Measurements from ENCODE around the gene SLC9A3.
A peak's percentile ranks its signal among the peaks of the same experiment; 100 is the strongest.

The SLC9A3 gene

GRCh38 chr5:478982-479535 lies 45.2 kb downstream of the SLC9A3 start:
- DNase-seq (ENCODE audit: low read depth): no peak
- TF ChIP-seq CTCF (IDR thresholded peaks at IDR 0.05; ENCODE audit: insufficient read depth, low read depth, low read length, missing control alignments): no peak
- no peak overlapping the region for H3K4me3 ChIP-seq (ENCODE audit: low read length)

GRCh38 chr5:478369-478981 lies 45.8 kb downstream of the SLC9A3 start:
- no peak for DNase-seq (ENCODE audit: low read depth)
- no peak overlapping the region for H3K4me3 ChIP-seq (ENCODE audit: low read length)
- TF ChIP-seq CTCF (IDR thresholded peaks at IDR 0.05; ENCODE audit: insufficient read depth, low read depth, low read length, missing control alignments): no peak

- TF ChIP-seq CTCF (IDR thresholded peaks at IDR 0.05; ENCODE audit: insufficient read depth, low read depth, low read length, missing control alignments): no peak
- no peak for DNase-seq (ENCODE audit: low read depth)
- no peak overlapping the region for H3K4me3 ChIP-seq (ENCODE audit: low read length)
These were observed 46.4 kb downstream of the SLC9A3 start for GRCh38 chr5:477871-478270.

GRCh38 chr5:477247-477646 lies 47.0 kb downstream of the SLC9A3 start:
- TF ChIP-seq CTCF (IDR thresholded peaks at IDR 0.05; ENCODE audit: insufficient read depth, low read depth, low read length, missing control alignments): no peak
- no peak for DNase-seq (ENCODE audit: low read depth)
- no peak overlapping the region for H3K4me3 ChIP-seq (ENCODE audit: low read length)

GRCh38 chr5:476814-477175 lies 47.5 kb downstream of the SLC9A3 start:
- no peak for TF ChIP-seq CTCF (IDR thresholded peaks at IDR 0.05; ENCODE audit: insufficient read depth, low read depth, low read length, missing control alignments)
- no peak overlapping the region for H3K4me3 ChIP-seq (ENCODE audit: low read length)
- DNase-seq (ENCODE audit: low read depth): no peak

GRCh38 chr5:476102-476813 lies 48.0 kb downstream of the SLC9A3 start:
- peak; percentile 33 for DNase-seq (ENCODE audit: low read depth)
- no peak for TF ChIP-seq CTCF (IDR thresholded peaks at IDR 0.05; ENCODE audit: insufficient read depth, low read depth, low read length, missing control alignments)
- H3K4me3 ChIP-seq (ENCODE audit: low read length): no peak overlapping the region

Data from epithelial cell of esophagus (primary cell).